ENCODE results near the gene TTC23. TPM values are rescaled to one million over a fixed set of nuclear protein-coding genes. Genes with fewer than 3 reads are reported as not detected.

TTC23 gene
- total RNA-seq, 2 experiments from 2014 or later, result 0.19 to 0.81 TPM

- Mint-ChIP-seq H3K4me3 (no peak overlapping the region), H3K27me3 (no peaks in the 10 kb centered on the region), H3K9me3 (no peaks in the 10 kb centered on the region), H3K36me3 (ENCODE audit: low read depth) (no peaks in the 10 kb centered on the region), H3K4me1 (ENCODE audit: low read depth) (no peaks in the 10 kb centered on the region), H3K27ac (no peak overlapping the region)
- CTCF ChIA-PET, result no interaction called here
- no peak overlapping the region for H3K27ac ChIP-seq (ENCODE audit: low read depth in 1 of 2, low read length in 2 of 2)
- DNase-seq, result peak; percentile 15 to 64 (median 48)
- TF ChIP-seq CTCF (IDR thresholded peaks at IDR 0.05), result peak; percentile 81
- no peaks in the 10 kb centered on the region for H3K36me3 ChIP-seq (ENCODE audit: insufficient read depth, low read length)
- POLR2A ChIA-PET, result no interaction called here
- no peaks in the 10 kb centered on the region for H3K9me3 ChIP-seq (ENCODE audit: control insufficient read depth in 1 of 2, insufficient read depth in 1 of 2, low read length in 2 of 2)
- intact Hi-C loops (cut with DNase I, micrococcal nuclease), result loop anchor here in 1 of 2 experiments (5.0 to 10.0 kb wide), 2 partner anchors 116 to 768 kb away; no protein-coding TSS in a partner anchor
- no peak for ATAC-seq (ENCODE audit: poor library complexity)
- H3K4me1 ChIP-seq (ENCODE audit: insufficient read depth, low read length), result no peaks in the 10 kb centered on the region
- no peak overlapping the region for H3K4me3 ChIP-seq (ENCODE audit: low read length)
- no peaks in the 10 kb centered on the region for H3K27me3 ChIP-seq (ENCODE audit: control insufficient read depth in 1 of 2, insufficient read depth in 2 of 2, low read length in 2 of 2)
Observed at GRCh38 chr15:99213187-99213811, 36.1 kb downstream of the TTC23 start.

- Histone ChIP-seq H3K27ac (ENCODE audit: low read depth in 1 of 2, low read length in 2 of 2) (no peak overlapping the region), H3K4me1 (ENCODE audit: insufficient read depth, low read length) (no peaks in the 10 kb centered on the region), H3K36me3 (ENCODE audit: insufficient read depth, low read length) (no peaks in the 10 kb centered on the region), H3K27me3 (ENCODE audit: control insufficient read depth in 1 of 2, insufficient read depth in 2 of 2, low read length in 2 of 2) (no peaks in the 10 kb centered on the region), H3K4me3 (ENCODE audit: low read length) (no peak overlapping the region), H3K9me3 (ENCODE audit: control insufficient read depth in 1 of 2, insufficient read depth in 1 of 2, low read length in 2 of 2) (no peaks in the 10 kb centered on the region)
- no peak overlapping the region for H3K4me3 Mint-ChIP-seq
- H3K9me3 Mint-ChIP-seq, result no peaks in the 10 kb centered on the region
- H3K36me3 Mint-ChIP-seq (ENCODE audit: low read depth), result no peaks in the 10 kb centered on the region
- intact Hi-C loops (cut with DNase I, micrococcal nuclease), result loop anchor here in 1 of 2 experiments (5.0 to 10.0 kb wide), 2 partner anchors 115 to 768 kb away; no protein-coding TSS in a partner anchor
- DNase-seq (no peak), ATAC-seq (ENCODE audit: poor library complexity) (no peak)
- H3K27ac Mint-ChIP-seq, result no peak overlapping the region
- H3K4me1 Mint-ChIP-seq (ENCODE audit: low read depth), result no peaks in the 10 kb centered on the region
- H3K27me3 Mint-ChIP-seq, result no peaks in the 10 kb centered on the region
- ChIA-PET CTCF (no interaction called here), POLR2A (no interaction called here)
- no peak for TF ChIP-seq CTCF (IDR thresholded peaks at IDR 0.05)
Observed at GRCh38 chr15:99212406-99212805, 37.0 kb downstream of the TTC23 start.

GRCh38 chr15:99211926-99212325 lies 37.5 kb downstream of the TTC23 start:
- TF ChIP-seq CTCF (IDR thresholded peaks at IDR 0.05), result no peak
- Histone ChIP-seq H3K27me3 (ENCODE audit: control insufficient read depth in 1 of 2, insufficient read depth in 2 of 2, low read length in 2 of 2) (no peaks in the 10 kb centered on the region), H3K4me3 (ENCODE audit: low read length) (no peak overlapping the region), H3K27ac (ENCODE audit: low read depth in 1 of 2, low read length in 2 of 2) (no peak overlapping the region), H3K4me1 (ENCODE audit: insufficient read depth, low read length) (no peaks in the 10 kb centered on the region), H3K9me3 (ENCODE audit: control insufficient read depth in 1 of 2, insufficient read depth in 1 of 2, low read length in 2 of 2) (no peaks in the 10 kb centered on the region), H3K36me3 (ENCODE audit: insufficient read depth, low read length) (no peaks in the 10 kb centered on the region)
- DNase-seq, result no peak
- H3K9me3 Mint-ChIP-seq, result no peaks in the 10 kb centered on the region
- no peaks in the 10 kb centered on the region for H3K36me3 Mint-ChIP-seq (ENCODE audit: low read depth)
- H3K27ac Mint-ChIP-seq, result no peak overlapping the region
- no peak for ATAC-seq (ENCODE audit: poor library complexity)
- no peaks in the 10 kb centered on the region for H3K4me1 Mint-ChIP-seq (ENCODE audit: low read depth)
- no peaks in the 10 kb centered on the region for H3K27me3 Mint-ChIP-seq
- ChIA-PET CTCF (no interaction called here), POLR2A (no interaction called here)
- H3K4me3 Mint-ChIP-seq, result no peak overlapping the region
- intact Hi-C loops (cut with DNase I, micrococcal nuclease), result loop anchor here in 1 of 2 experiments (5.0 to 10.0 kb wide), 2 partner anchors 115 to 767 kb away; no protein-coding TSS in a partner anchor
